GM19438 (cell line): ENCODE measurements around the gene RANBP3L.
"Not testable (repeated sequence)": the region's sequence is repeated elsewhere in the genome, so short reads cannot be mapped to it uniquely, and the experiment has no call there.

Source experiments
- ATAC-seq: cut with Tn5 transposase; IDR thresholded peaks from one replicate; pipeline ENCODE4 v1.9.1; 2021; ENCODE audit warnings: low read depth; ENCODE audit not compliant: unreplicated experiment

RANBP3L gene

DNA sequence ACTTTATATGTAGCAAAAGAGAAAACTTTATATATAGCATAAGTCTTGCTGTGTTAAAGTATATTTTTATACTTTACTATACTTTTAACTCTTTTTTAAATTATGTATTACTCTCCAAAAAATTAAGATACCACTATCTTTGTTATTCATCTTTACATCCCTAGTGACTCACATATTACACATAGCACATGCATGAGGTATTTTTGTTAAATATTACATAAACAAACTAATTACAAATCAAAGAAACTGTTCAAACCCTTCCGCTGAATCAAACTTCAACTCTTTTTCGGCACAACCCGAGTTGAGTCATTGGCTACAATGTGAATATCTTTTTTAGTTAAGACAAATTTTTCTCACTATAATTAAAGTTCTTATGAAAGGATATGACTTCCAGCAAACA lies 92.0 kb downstream of the RANBP3L start:
- ATAC-seq = no peak

DNA sequence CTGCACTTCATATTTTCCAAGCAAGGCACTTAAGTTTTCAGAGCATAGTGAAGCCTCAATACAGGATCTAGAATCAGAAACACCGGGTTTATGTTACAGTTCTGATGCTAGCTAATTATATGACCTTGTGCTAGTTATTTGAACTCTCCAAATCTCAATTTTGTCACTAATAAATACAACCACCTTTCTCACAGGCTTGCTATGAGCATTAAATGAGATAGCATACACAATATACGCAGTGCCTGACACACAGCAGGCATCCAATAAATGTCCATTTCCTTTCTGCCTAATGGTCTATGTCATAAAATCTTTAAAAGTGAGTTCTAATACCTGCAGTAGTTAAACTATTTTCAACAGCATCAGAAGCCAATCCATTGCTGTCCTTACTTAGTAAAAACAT lies 92.9 kb downstream of the RANBP3L start:
- no peak for ATAC-seq

DNA sequence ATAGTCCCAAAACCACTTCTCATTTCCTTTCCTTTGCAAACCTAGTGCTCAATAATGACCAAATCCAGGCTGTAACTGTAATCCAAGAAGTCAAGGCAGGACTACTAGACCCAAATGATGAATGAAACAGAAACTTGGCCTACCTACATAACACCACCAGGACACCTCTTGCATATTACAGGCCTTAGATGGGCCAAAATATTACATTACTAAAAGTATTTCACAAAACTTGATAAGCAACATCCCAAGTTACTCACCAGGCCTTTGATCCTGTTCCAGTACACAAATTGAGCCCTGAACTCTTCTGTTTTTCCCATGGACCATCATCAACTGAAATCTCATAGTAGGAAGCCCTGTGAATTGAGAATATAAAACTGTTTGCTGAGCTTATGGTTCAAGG lies 94.8 kb downstream of the RANBP3L start:
- ATAC-seq = no peak

- no peak for ATAC-seq
Measured at GRCh38 chr5:36205329-36205728, 96.4 kb downstream of the RANBP3L start.

- ATAC-seq = no peak
Measured at GRCh38 chr5:36202521-36202961, 99.2 kb downstream of the RANBP3L start.

GRCh38 chr5:36200513-36200912 lies 101.2 kb downstream of the RANBP3L start:
- no peak for ATAC-seq

- ATAC-seq = no peak
Measured at GRCh38 chr5:36199620-36200019, 102.1 kb downstream of the RANBP3L start.

GRCh38 chr5:36198783-36199182 lies 102.9 kb downstream of the RANBP3L start:
- not testable (repeated sequence) for ATAC-seq
